ENCODE results near the gene CREB3L4.

CREB3L4 gene

DNA sequence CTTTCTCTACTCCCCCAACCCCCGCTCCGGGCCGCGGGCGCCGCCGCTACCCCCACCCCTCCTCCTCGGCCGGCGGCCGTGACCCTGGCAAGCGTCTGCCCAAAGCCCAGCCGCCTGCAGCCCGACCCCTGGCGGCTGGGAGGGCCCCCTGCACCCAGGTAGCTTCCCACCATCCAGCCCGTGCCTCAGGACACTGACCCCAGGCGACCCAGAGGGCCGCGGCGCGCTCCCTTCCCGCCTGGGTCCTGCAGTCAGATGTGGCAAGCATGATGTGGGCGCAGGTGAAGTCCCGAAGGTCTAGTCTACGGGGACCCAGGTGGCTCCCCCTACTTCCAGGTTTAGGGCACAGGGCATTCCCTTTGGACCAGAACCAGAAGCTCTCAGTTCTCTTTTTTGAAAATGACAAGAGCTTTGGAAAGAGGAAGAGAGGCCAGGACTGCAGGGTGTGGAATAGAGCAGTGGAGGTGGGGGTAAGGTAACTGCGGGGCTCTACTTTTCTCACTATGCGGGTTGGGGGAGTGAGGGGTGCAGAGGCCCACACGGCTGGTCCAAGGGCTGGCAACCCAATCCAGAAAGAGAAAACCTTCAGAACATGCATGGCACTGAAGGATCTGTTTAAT, 21.0 kb upstream of the CREB3L4 start, which contains the start of gene DENND4B:
Gene DENND4B, minus strand, starts transcription at position 97 of the 620 bp plus-strand sequence. CDS start 2,344 bp downstream, outside the sequence.
- H3K4me3 ChIP-seq (ENCODE audit: low read length in 2 of 2), result peak within 1 kb of the TSS; percentile 88
- H3K27me3 ChIP-seq (ENCODE audit: control insufficient read depth in 2 of 2, insufficient read depth in 2 of 2, low read length in 2 of 2), result no peaks in the 10 kb centered on the region
- no peaks in the 10 kb centered on the region for H3K9me3 ChIP-seq (ENCODE audit: control insufficient read depth in 2 of 2, low read length in 2 of 2)
- peak within 1 kb of the TSS; percentile 89 to 97 for H3K27ac ChIP-seq (ENCODE audit: low read depth in 2 of 2, low read length in 2 of 2)
- H3K36me3 ChIP-seq (ENCODE audit: control insufficient read depth in 2 of 2, insufficient read depth in 2 of 2, low read length in 2 of 2), result peaks cover 46 to 50% of the 10 kb centered on the region in 2 donors
- H3K4me1 ChIP-seq (ENCODE audit: control insufficient read depth in 2 of 2, insufficient read depth in 2 of 2, low read length in 2 of 2), result peaks cover 17 to 20% of the 10 kb centered on the region in 2 donors
- H3K9ac ChIP-seq (ENCODE audit: low read depth in 1 of 2, low read length in 2 of 2), result peak within 1 kb of the TSS; percentile 82 to 88

DNA sequence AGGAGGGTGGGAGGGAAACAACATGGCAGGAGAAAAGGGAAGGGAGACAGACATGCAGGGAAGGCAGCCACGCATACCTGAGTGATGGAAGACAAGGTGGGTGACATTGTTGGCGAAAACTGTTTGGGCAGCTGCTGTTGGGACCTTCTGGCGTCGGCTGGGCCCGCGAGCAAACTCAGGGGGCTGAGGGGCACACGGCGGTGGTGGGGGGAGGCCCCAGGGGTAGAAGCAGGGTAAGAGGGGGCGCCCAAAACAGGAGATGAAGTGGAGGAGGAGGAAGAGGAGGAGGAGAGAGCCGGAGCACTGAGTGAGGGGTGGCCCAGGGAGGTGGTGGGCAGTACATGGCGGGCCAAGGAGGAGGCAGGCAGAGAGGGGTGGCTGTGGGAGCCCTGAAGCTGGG, 16.5 kb upstream of the CREB3L4 start:
- Histone ChIP-seq H3K9me3 (ENCODE audit: control insufficient read depth in 2 of 2, low read length in 2 of 2) (no peaks in the 10 kb centered on the region), H3K4me1 (ENCODE audit: control insufficient read depth in 2 of 2, insufficient read depth in 2 of 2, low read length in 2 of 2) (peaks cover 10 to 11% of the 10 kb centered on the region in 2 donors), H3K36me3 (ENCODE audit: control insufficient read depth in 2 of 2, insufficient read depth in 2 of 2, low read length in 2 of 2) (peaks cover 49 to 64% of the 10 kb centered on the region in 2 donors), H3K4me3 (ENCODE audit: low read length in 2 of 2) (no peak overlapping the region), H3K9ac (ENCODE audit: low read depth in 1 of 2, low read length in 2 of 2) (no peak overlapping the region), H3K27me3 (ENCODE audit: control insufficient read depth in 2 of 2, insufficient read depth in 2 of 2, low read length in 2 of 2) (no peaks in the 10 kb centered on the region), H3K27ac (ENCODE audit: low read depth in 2 of 2, low read length in 2 of 2) (no peak overlapping the region)

DNA sequence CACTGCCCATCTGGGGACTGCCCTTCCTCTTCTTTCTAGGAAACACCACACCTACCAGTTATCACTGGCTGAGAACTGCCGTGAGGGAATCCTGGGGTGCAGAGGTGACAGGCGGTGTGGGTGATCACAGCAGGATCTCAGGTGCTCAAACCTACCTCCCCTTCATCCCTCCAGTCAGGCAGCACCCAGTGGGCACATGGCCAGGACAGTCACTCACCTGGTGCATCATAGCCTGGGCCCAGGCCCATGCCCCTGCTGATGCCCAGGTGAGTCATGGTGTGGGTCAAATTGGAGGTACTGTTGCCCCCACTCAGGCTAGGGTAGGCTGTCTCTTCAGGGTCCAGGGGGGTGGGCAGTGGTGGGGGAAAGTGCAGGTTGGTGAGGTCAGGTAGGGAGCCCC, 15.9 kb upstream of the CREB3L4 start:
- H3K9ac ChIP-seq (ENCODE audit: low read depth in 1 of 2, low read length in 2 of 2), result no peak overlapping the region

GRCh38 chr1:153953859-153954365, 13.8 kb upstream of the CREB3L4 start:
- Histone ChIP-seq H3K4me3 (ENCODE audit: low read length in 2 of 2) (no peak overlapping the region), H3K9ac (ENCODE audit: low read depth in 1 of 2, low read length in 2 of 2) (no peak overlapping the region), H3K9me3 (ENCODE audit: control insufficient read depth in 2 of 2, low read length in 2 of 2) (no peaks in the 10 kb centered on the region), H3K4me1 (ENCODE audit: control insufficient read depth in 2 of 2, insufficient read depth in 2 of 2, low read length in 2 of 2) (peaks cover 16 to 23% of the 10 kb centered on the region in 2 donors), H3K27ac (ENCODE audit: low read depth in 2 of 2, low read length in 2 of 2) (no peak overlapping the region), H3K27me3 (ENCODE audit: control insufficient read depth in 2 of 2, insufficient read depth in 2 of 2, low read length in 2 of 2) (no peaks in the 10 kb centered on the region), H3K36me3 (ENCODE audit: control insufficient read depth in 2 of 2, insufficient read depth in 2 of 2, low read length in 2 of 2) (peaks cover 39 to 50% of the 10 kb centered on the region in 2 donors)

More for the DNA sequence above, 15.9 kb upstream of the CREB3L4 start:
- no peak overlapping the region for H3K27ac ChIP-seq (ENCODE audit: low read depth in 2 of 2, low read length in 2 of 2)
- peaks cover 11 to 14% of the 10 kb centered on the region in 2 donors for H3K4me1 ChIP-seq (ENCODE audit: control insufficient read depth in 2 of 2, insufficient read depth in 2 of 2, low read length in 2 of 2)
- no peak overlapping the region for H3K4me3 ChIP-seq (ENCODE audit: low read length in 2 of 2)
- H3K36me3 ChIP-seq (ENCODE audit: control insufficient read depth in 2 of 2, insufficient read depth in 2 of 2, low read length in 2 of 2), result peaks cover 49 to 64% of the 10 kb centered on the region in 2 donors
- H3K9me3 ChIP-seq (ENCODE audit: control insufficient read depth in 2 of 2, low read length in 2 of 2), result no peaks in the 10 kb centered on the region
- no peaks in the 10 kb centered on the region for H3K27me3 ChIP-seq (ENCODE audit: control insufficient read depth in 2 of 2, insufficient read depth in 2 of 2, low read length in 2 of 2)

DNA sequence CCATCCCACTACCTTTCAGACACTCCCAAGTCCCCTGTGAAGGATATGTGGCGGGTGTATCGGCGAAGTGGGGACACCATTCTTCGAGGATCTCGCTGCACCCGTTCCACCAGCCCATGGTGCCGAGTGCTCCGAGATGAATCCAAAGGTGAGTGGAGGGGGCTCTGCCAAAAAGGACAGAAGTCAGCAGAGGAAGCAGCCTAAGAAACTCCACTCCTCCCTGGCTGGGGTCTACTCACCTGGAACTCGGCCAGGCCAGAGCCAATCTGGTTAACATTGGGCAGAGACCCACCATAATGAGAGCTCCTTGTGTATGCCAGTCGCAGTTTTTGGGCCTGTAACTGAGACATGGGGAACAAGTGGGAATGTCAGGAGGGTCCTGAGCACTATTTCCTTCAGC, 12.9 kb upstream of the CREB3L4 start:
- Histone ChIP-seq H3K36me3 (ENCODE audit: control insufficient read depth in 2 of 2, insufficient read depth in 2 of 2, low read length in 2 of 2) (peaks cover 34 to 51% of the 10 kb centered on the region in 2 donors), H3K9me3 (ENCODE audit: control insufficient read depth in 2 of 2, low read length in 2 of 2) (no peaks in the 10 kb centered on the region), H3K9ac (ENCODE audit: low read depth in 1 of 2, low read length in 2 of 2) (no peak overlapping the region), H3K4me1 (ENCODE audit: control insufficient read depth in 2 of 2, insufficient read depth in 2 of 2, low read length in 2 of 2) (peaks cover 16 to 27% of the 10 kb centered on the region in 2 donors), H3K27me3 (ENCODE audit: control insufficient read depth in 2 of 2, insufficient read depth in 2 of 2, low read length in 2 of 2) (no peaks in the 10 kb centered on the region), H3K27ac (ENCODE audit: low read depth in 2 of 2, low read length in 2 of 2) (no peak overlapping the region), H3K4me3 (ENCODE audit: low read length in 2 of 2) (no peak overlapping the region)

GRCh38 chr1:153956997-153957715, 10.5 kb upstream of the CREB3L4 start:
- Histone ChIP-seq H3K4me3 (ENCODE audit: low read length in 2 of 2) (peak overlapping the region; percentile 82 to 98), H3K9ac (ENCODE audit: low read depth in 1 of 2, low read length in 2 of 2) (peak overlapping the region; percentile 87 to 94), H3K27ac (ENCODE audit: low read depth in 2 of 2, low read length in 2 of 2) (peak overlapping the region in 1 of 2 donors; percentile 95), H3K36me3 (ENCODE audit: control insufficient read depth in 2 of 2, insufficient read depth in 2 of 2, low read length in 2 of 2) (peaks cover 18 to 35% of the 10 kb centered on the region in 2 donors), H3K9me3 (ENCODE audit: control insufficient read depth in 2 of 2, low read length in 2 of 2) (no peaks in the 10 kb centered on the region), H3K27me3 (ENCODE audit: control insufficient read depth in 2 of 2, insufficient read depth in 2 of 2, low read length in 2 of 2) (no peaks in the 10 kb centered on the region), H3K4me1 (ENCODE audit: control insufficient read depth in 2 of 2, insufficient read depth in 2 of 2, low read length in 2 of 2) (peaks cover 20 to 35% of the 10 kb centered on the region in 2 donors)

DNA sequence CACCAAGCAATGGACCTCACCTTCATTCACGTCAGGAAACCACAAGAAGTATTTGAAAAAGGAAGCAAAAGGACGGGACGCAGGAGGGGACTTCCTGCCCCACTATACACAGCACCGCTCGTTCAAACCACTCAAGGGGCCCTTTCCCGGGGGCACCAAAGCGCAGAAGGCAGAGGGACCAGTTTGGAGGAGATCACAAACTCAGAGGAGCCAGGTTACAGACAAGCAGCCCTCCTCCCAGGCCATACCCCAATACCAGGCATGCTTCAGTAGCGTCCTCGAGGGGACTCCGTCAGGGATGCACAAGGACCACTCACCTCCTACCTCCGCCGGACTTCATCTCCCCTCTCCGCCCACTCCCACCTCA, 10.0 kb upstream of the CREB3L4 start:
- H3K4me3 ChIP-seq (ENCODE audit: low read length in 2 of 2), result peak overlapping the region; percentile 82 to 98
- H3K36me3 ChIP-seq (ENCODE audit: control insufficient read depth in 2 of 2, insufficient read depth in 2 of 2, low read length in 2 of 2), result peaks cover 13 to 29% of the 10 kb centered on the region in 2 donors
- no peaks in the 10 kb centered on the region for H3K9me3 ChIP-seq (ENCODE audit: control insufficient read depth in 2 of 2, low read length in 2 of 2)
- H3K27me3 ChIP-seq (ENCODE audit: control insufficient read depth in 2 of 2, insufficient read depth in 2 of 2, low read length in 2 of 2), result no peaks in the 10 kb centered on the region
- H3K4me1 ChIP-seq (ENCODE audit: control insufficient read depth in 2 of 2, insufficient read depth in 2 of 2, low read length in 2 of 2), result peaks cover 26 to 41% of the 10 kb centered on the region in 2 donors
- H3K9ac ChIP-seq (ENCODE audit: low read depth in 1 of 2, low read length in 2 of 2), result peak overlapping the region; percentile 87 to 94
- H3K27ac ChIP-seq (ENCODE audit: low read depth in 2 of 2, low read length in 2 of 2), result peak overlapping the region; percentile 93 to 95

DNA sequence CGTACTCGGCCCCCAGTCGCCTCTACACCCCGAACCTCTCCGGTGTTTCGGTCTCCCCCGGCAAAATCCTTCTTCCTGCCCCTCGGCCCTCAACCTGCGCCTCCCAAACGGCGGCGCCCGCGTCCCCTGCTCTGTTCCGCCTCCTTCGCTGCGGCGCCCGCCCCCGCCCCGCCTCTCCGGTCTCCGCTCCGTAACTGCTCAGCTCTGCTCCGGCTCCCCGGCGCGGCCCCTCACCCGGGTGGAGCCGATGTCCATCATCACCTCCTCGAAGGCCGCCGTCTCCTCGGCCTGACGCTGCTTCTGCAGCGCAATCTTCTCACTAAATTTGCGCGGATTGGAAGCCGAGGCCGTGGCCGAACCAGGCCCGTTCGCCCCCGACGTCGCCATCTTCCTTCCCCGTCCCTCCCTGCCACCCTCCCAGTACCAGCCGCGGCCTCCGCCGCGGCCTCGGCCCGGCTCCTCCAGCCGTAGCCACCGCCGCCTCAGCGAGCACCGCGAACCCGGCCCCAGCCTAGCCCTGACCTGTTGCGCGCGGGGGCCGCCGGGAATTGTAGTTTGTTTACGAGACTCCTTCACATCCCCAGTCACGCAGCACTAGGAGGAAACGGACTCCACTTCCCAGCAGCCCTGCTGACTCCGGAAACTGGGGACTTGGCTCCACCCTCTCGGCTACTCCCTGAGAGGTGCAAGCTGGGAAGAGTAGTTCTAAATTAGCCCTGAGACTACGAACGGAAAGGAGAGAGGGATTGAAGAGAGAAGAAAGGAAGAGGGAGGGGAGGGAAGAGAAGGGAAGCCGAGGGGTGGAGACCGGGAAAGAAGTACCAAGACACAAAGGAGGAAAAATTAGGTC, 9.4 kb upstream of the CREB3L4 start, which contains the start of gene CRTC2:
Gene CRTC2, minus strand, starts transcription at position 502 of the 850 bp plus-strand sequence. Its CDS starts 115 bp downstream, at position 387.
- Histone ChIP-seq H3K27me3 (ENCODE audit: control insufficient read depth in 2 of 2, insufficient read depth in 2 of 2, low read length in 2 of 2) (no peaks in the 10 kb centered on the region), H3K27ac (ENCODE audit: low read depth in 2 of 2, low read length in 2 of 2) (peak within 1 kb of the TSS; percentile 93 to 95), H3K4me3 (ENCODE audit: low read length in 2 of 2) (peak within 1 kb of the TSS; percentile 82 to 98), H3K9me3 (ENCODE audit: control insufficient read depth in 2 of 2, low read length in 2 of 2) (no peaks in the 10 kb centered on the region), H3K4me1 (ENCODE audit: control insufficient read depth in 2 of 2, insufficient read depth in 2 of 2, low read length in 2 of 2) (peaks cover 31 to 45% of the 10 kb centered on the region in 2 donors), H3K9ac (ENCODE audit: low read depth in 1 of 2, low read length in 2 of 2) (peak within 1 kb of the TSS; percentile 87 to 94), H3K36me3 (ENCODE audit: control insufficient read depth in 2 of 2, insufficient read depth in 2 of 2, low read length in 2 of 2) (peaks cover 12 to 26% of the 10 kb centered on the region in 2 donors)

- H3K9me3 ChIP-seq (ENCODE audit: control insufficient read depth in 2 of 2, low read length in 2 of 2), result no peaks in the 10 kb centered on the region
- peaks cover 12 to 20% of the 10 kb centered on the region in 2 donors for H3K36me3 ChIP-seq (ENCODE audit: control insufficient read depth in 2 of 2, insufficient read depth in 2 of 2, low read length in 2 of 2)
- H3K27me3 ChIP-seq (ENCODE audit: control insufficient read depth in 2 of 2, insufficient read depth in 2 of 2, low read length in 2 of 2), result no peaks in the 10 kb centered on the region
- peaks cover 32 to 45% of the 10 kb centered on the region in 2 donors for H3K4me1 ChIP-seq (ENCODE audit: control insufficient read depth in 2 of 2, insufficient read depth in 2 of 2, low read length in 2 of 2)
- peak overlapping the region; percentile 82 to 98 for H3K4me3 ChIP-seq (ENCODE audit: low read length in 2 of 2)
- H3K27ac ChIP-seq (ENCODE audit: low read depth in 2 of 2, low read length in 2 of 2), result peak overlapping the region; percentile 62 to 95
- peak overlapping the region; percentile 33 to 44 for H3K9ac ChIP-seq (ENCODE audit: low read depth in 1 of 2, low read length in 2 of 2)
Measured at GRCh38 chr1:153958961-153959260, 8.8 kb upstream of the CREB3L4 start.

All from mucosa of rectum (tissue), 2 donors.